IMR-90 (cell line): ENCODE measurements around the gene MTLN. TPM values are rescaled to one million over a fixed set of nuclear protein-coding genes. Genes with fewer than 3 reads are reported as not detected.

Experiments
- ATAC-seq: fragments of 200-7000 bp; cut with Tn5 transposase; 2 replicates; pipeline ENCODE4 v1.9.1; 2020; ENCODE audit warnings: low read depth, mild to moderate bottlenecking, moderate library complexity
- BruUV-seq: library from RNA; stranded (reverse); fragments of 400-500 nt; replicated peaks from 2 replicates; lab custom pipeline; 2021; lab: Mats Ljungman, UMichigan
- CTCF ChIA-PET: fragments of 300-600 bp; formaldehyde crosslinking; extraction: SDS; loops from one replicate; lab custom pipeline; 2021; ENCODE audit warnings: antibody characterized with exemption; lab: Yijun Ruan, JAX
- POLR2A ChIA-PET: fragments of 300-600 bp; sonication (Branson Sonifier 250); formaldehyde crosslinking; loops from one replicate; lab custom pipeline; 2022; ENCODE audit warnings: antibody characterized with exemption; ENCODE audit not compliant: unreplicated experiment; lab: Charles Lee
- DNase-seq: peaks from one replicate; pipeline ENCODE4 v3.0.0; 2013
- H2AFZ ChIP-seq: replicated peaks from 2 replicates; pipeline ENCODE3; 2013; ENCODE audit warnings: low read length, mild to moderate bottlenecking; ENCODE audit not compliant: poor library complexity
- H2AK5ac ChIP-seq: 2 replicates; pipeline ENCODE4 v1.6.1; 2013; ENCODE audit warnings: low read depth, low read length, inconsistent platforms
- H2AK9ac ChIP-seq: replicated peaks from 2 replicates; pipeline ENCODE3; 2013; ENCODE audit warnings: mild to moderate bottlenecking, low read depth, low read length, moderate library complexity; ENCODE audit not compliant: poor library complexity
- H2BK120ac ChIP-seq: 2 replicates; pipeline ENCODE4 v1.6.1; 2013; ENCODE audit warnings: low read depth, low read length, inconsistent platforms
- H2BK15ac ChIP-seq: 3 replicates; pipeline ENCODE4 v1.6.1; 2013; ENCODE audit warnings: low read depth, low read length, inconsistent platforms
- H2BK20ac ChIP-seq: 2 replicates; pipeline ENCODE4 v1.6.1; 2013; ENCODE audit warnings: low read depth, mild to moderate bottlenecking, inconsistent platforms, low read length, moderate library complexity
- H2BK5ac ChIP-seq: 2 replicates; pipeline ENCODE4 v1.6.1; 2013; ENCODE audit warnings: mild to moderate bottlenecking, low read depth, low read length, inconsistent platforms; ENCODE audit not compliant: poor library complexity, severe bottlenecking
- H3K14ac ChIP-seq: replicated peaks from 2 replicates; pipeline ENCODE4 v1.6.1; 2013; ENCODE audit warnings: low read depth, low read length, inconsistent platforms
- H3K18ac ChIP-seq: 2 replicates; pipeline ENCODE4 v1.6.1; 2013; ENCODE audit warnings: low read depth, low read length, control low read depth
- H3K23ac ChIP-seq: 2 replicates; pipeline ENCODE4 v1.6.1; 2013; ENCODE audit warnings: low read depth, low read length, inconsistent platforms
- H3K27ac ChIP-seq: 2 replicates; pipeline ENCODE4 v1.5.1; 2013; ENCODE audit warnings: mild to moderate bottlenecking, control low read depth, low read length; ENCODE audit not compliant: insufficient read depth
- H3K27me3 ChIP-seq: 2 replicates; pipeline ENCODE4 v1.6.1; 2013; ENCODE audit warnings: low read length; ENCODE audit not compliant: control insufficient read depth, insufficient read depth
- H3K36me3 ChIP-seq: 2 replicates; pipeline ENCODE4 v1.6.1; 2013; ENCODE audit warnings: low read length, mixed read lengths; ENCODE audit not compliant: control insufficient read depth, insufficient read depth
- H3K4ac ChIP-seq: 2 replicates; pipeline ENCODE4 v1.6.1; 2013; ENCODE audit warnings: low read depth, low read length, inconsistent platforms
- H3K4me1 ChIP-seq: 2 replicates; pipeline ENCODE4 v1.6.1; 2013; ENCODE audit warnings: low read length, mixed read lengths; ENCODE audit not compliant: control insufficient read depth, insufficient read depth
- H3K4me2 ChIP-seq: 2 replicates; pipeline ENCODE4 v1.6.1; 2013; ENCODE audit warnings: low read depth, mild to moderate bottlenecking, control low read depth, low read length, moderate library complexity
- H3K4me3 ChIP-seq: 2 replicates; pipeline ENCODE4 v1.5.1; 2013; ENCODE audit warnings: low read depth, mild to moderate bottlenecking, control low read depth, low read length, moderate library complexity; ENCODE audit not compliant: insufficient read depth
- H3K56ac ChIP-seq: 2 replicates; pipeline ENCODE4 v1.6.1; 2013; ENCODE audit warnings: low read length, inconsistent platforms; ENCODE audit not compliant: insufficient read depth; ENCODE audit errors: extremely low read depth
- H3K79me1 ChIP-seq, 2 experiments: 2 replicates each; pipeline ENCODE4 v1.6.1; 2013; ENCODE audit warnings: low read length in 2 of 2, inconsistent platforms in 1 of 2, low read depth in 1 of 2
- H3K9ac ChIP-seq: 2 replicates; pipeline ENCODE4 v1.6.1; 2013; ENCODE audit warnings: low read depth, low read length, control low read depth
- H3K9me1 ChIP-seq: 2 replicates; pipeline ENCODE4 v1.6.1; 2013; ENCODE audit warnings: low read length, inconsistent platforms; ENCODE audit not compliant: insufficient read depth
- H3K9me3 ChIP-seq: 2 replicates; pipeline ENCODE4 v1.6.1; 2013; ENCODE audit warnings: low read length; ENCODE audit not compliant: control insufficient read depth, insufficient read depth
- H4K20me1 ChIP-seq: 2 replicates; pipeline ENCODE4 v1.6.1; 2013; ENCODE audit warnings: low read length, inconsistent platforms; ENCODE audit not compliant: insufficient read depth
- H4K5ac ChIP-seq: 2 replicates; pipeline ENCODE4 v1.6.1; 2013; ENCODE audit warnings: mild to moderate bottlenecking, low read depth, low read length, control low read depth
- H4K8ac ChIP-seq, 2 experiments: 2 replicates each; pipeline ENCODE4 v1.6.1; 2013; ENCODE audit warnings: low read depth in 2 of 2, low read length in 2 of 2, control low read depth in 1 of 2, inconsistent platforms in 1 of 2
- H4K91ac ChIP-seq: 2 replicates; pipeline ENCODE4 v1.6.1; 2013; ENCODE audit warnings: low read depth, low read length, inconsistent platforms; ENCODE audit not compliant: insufficient read depth
- CHD1 ChIP-seq: IDR thresholded peaks from 2 replicates; pipeline ENCODE4 v1.6.1; 2012; ENCODE audit warnings: low read depth, low read length, improper control_type of control experiment
- ELK1 ChIP-seq: fragments of 150-350 bp; IDR thresholded peaks from 2 replicates; pipeline ENCODE4 v1.6.1; 2016; ENCODE audit warnings: low read depth, mild to moderate bottlenecking, low read length, moderate library complexity, borderline replicate concordance
- FOS ChIP-seq: fragments of 150-350 bp; IDR thresholded peaks from 2 replicates; pipeline ENCODE4 v1.6.1; 2016; ENCODE audit warnings: low read depth, low read length
- MAFK ChIP-seq: IDR thresholded peaks from 2 replicates; pipeline ENCODE4 v1.6.1; 2012; ENCODE audit warnings: low read depth, low read length, improper control_type of control experiment
- MAZ ChIP-seq: IDR thresholded peaks from 2 replicates; pipeline ENCODE4 v1.6.1; 2012; ENCODE audit warnings: low read depth, mild to moderate bottlenecking, low read length, improper control_type of control experiment, moderate library complexity, borderline replicate concordance
- NFE2L2 ChIP-seq: fragments of 150-350 bp; IDR thresholded peaks from 2 replicates; pipeline ENCODE4 v1.6.1; 2016; ENCODE audit warnings: low read depth, mild to moderate bottlenecking, low read length
- POLR2A ChIP-seq: IDR thresholded peaks from 2 replicates; pipeline ENCODE4 v1.6.1; 2012; ENCODE audit warnings: mild to moderate bottlenecking, low read depth, low read length
- RAD21 ChIP-seq: IDR thresholded peaks from 2 replicates; pipeline ENCODE4 v1.6.1; 2012; ENCODE audit warnings: low read length, improper control_type of control experiment
- RFX5 ChIP-seq: IDR thresholded peaks from 2 replicates; pipeline ENCODE4 v1.8.0; 2012; ENCODE audit warnings: low read depth, mild to moderate bottlenecking, low read length, moderate library complexity
- SMC3 ChIP-seq: fragments of 150-350 bp; IDR thresholded peaks from 2 replicates; pipeline ENCODE4 v1.6.1; 2016; ENCODE audit warnings: low read depth, mild to moderate bottlenecking, antibody characterized with exemption, low read length, moderate library complexity
- USF2 ChIP-seq: fragments of 150-350 bp; IDR thresholded peaks from 2 replicates; pipeline ENCODE4 v1.6.1; 2017; ENCODE audit warnings: mild to moderate bottlenecking, antibody characterized with exemption, low read length, low read depth
- WGBS, 2 experiments: methylation state at CpG; one replicate each; pipeline versions ENCODE4 v1.1.5 to v1.1.7; 2013; ENCODE audit warnings: missing lambda C conversion rate in 2 of 2; ENCODE audit not compliant: insufficient read length in 1 of 2; ENCODE audit errors: extremely low coverage in 2 of 2; 5-methylcytosine and 5-hydroxymethylcytosine counted together
- dilution Hi-C: fragments of 300-500 bp; cut with HindIII; formaldehyde crosslinking; loops from one replicate; pipeline ENCODE4 v1.14.3; 2018; ENCODE audit warnings: low sequenced_read_pairs; ENCODE audit not compliant: unreplicated experiment
- in situ Hi-C: fragments of 300-500 bp; cut with MboI; formaldehyde crosslinking; loops from 3 replicates; pipeline ENCODE4 v1.14.3; 2019; ENCODE audit warnings: low sequenced_read_pairs, inconsistent platforms, mixed read lengths
- intact Hi-C: fragments of 100-400 bp; cut with micrococcal nuclease; formaldehyde crosslinking; loops from 2 replicates; pipeline ENCODE4 v1.10.0; 2022
- polyA plus RNA-seq, 3 experiments: library from polyadenylated mRNA; depleted of rRNA; stranded (reverse); fragments of >200 nt; gene quantifications; 2 replicates each; pipeline ENCODE4 v1.2.3, GENCODE V29; 2012; ENCODE audit warnings: low replicate concordance in 1 of 3
- total RNA-seq: library from RNA; depleted of rRNA; stranded (reverse); fragments of >200 nt; gene quantifications from 2 replicates; pipeline ENCODE4 v1.2.3, GENCODE V29; 2012
- TF ChIP-seq, protein P1 (sequence below): conservative IDR thresholded peaks from 2 replicates; pipeline ENCODE4 v1.5.1; 2012; ENCODE audit warnings: mild to moderate bottlenecking, low read depth, low read length, improper control_type of control experiment

The MTLN gene
- total and polyA plus RNA-seq, 2 of the 4 experiments (the other 2 are of a cell fraction): 13.5 to 14.5 TPM

GRCh38 chr2:110204408-110205385 lies 7.7 kb downstream of the MTLN start, which contains the start of gene NPHP1 (continued):
- TF ChIP-seq MAFK: no peak

- Histone ChIP-seq H3K14ac (no peak overlapping the region), H2BK120ac (no peak overlapping the region), H2AK5ac (no peak overlapping the region), H3K23ac (no peak overlapping the region), H3K36me3 (no peaks in the 10 kb centered on the region), H3K4me2 (no peak overlapping the region), H3K27me3 (no peaks in the 10 kb centered on the region), H2BK15ac (no peak overlapping the region), H2AFZ (no peak overlapping the region), H2AK9ac (no peak overlapping the region), H3K9me1 (no peaks in the 10 kb centered on the region), H3K9me3 (no peaks in the 10 kb centered on the region), H3K27ac (no peak overlapping the region), H2BK20ac (no peak overlapping the region), H4K5ac (no peak overlapping the region), H3K79me1 (no peaks in the 10 kb centered on the region), H2BK5ac (no peak overlapping the region), H3K4ac (no peak overlapping the region), H3K56ac (no peak overlapping the region), H3K9ac (no peak overlapping the region), H3K4me1 (no peaks in the 10 kb centered on the region), H4K91ac (no peak overlapping the region), H3K4me3 (no peak overlapping the region), H3K18ac (no peak overlapping the region), H4K8ac (no peak overlapping the region), H4K20me1 (no peaks in the 10 kb centered on the region)
- TF ChIP-seq SMC3 (no peak), USF2 (no peak), MAFK (no peak), MAZ (no peak), ELK1 (no peak), POLR2A (no peak), FOS (no peak), RAD21 (no peak), NFE2L2 (no peak), RFX5 (no peak), CHD1 (no peak)
- TF ChIP-seq, protein P1, sequence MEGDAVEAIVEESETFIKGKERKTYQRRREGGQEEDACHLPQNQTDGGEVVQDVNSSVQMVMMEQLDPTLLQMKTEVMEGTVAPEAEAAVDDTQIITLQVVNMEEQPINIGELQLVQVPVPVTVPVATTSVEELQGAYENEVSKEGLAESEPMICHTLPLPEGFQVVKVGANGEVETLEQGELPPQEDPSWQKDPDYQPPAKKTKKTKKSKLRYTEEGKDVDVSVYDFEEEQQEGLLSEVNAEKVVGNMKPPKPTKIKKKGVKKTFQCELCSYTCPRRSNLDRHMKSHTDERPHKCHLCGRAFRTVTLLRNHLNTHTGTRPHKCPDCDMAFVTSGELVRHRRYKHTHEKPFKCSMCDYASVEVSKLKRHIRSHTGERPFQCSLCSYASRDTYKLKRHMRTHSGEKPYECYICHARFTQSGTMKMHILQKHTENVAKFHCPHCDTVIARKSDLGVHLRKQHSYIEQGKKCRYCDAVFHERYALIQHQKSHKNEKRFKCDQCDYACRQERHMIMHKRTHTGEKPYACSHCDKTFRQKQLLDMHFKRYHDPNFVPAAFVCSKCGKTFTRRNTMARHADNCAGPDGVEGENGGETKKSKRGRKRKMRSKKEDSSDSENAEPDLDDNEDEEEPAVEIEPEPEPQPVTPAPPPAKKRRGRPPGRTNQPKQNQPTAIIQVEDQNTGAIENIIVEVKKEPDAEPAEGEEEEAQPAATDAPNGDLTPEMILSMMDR: no peak
- dilution Hi-C loops: no loop called here
- intact Hi-C loops: no loop called here
- CTCF ChIA-PET: no interaction called here
- no TSS peak for BruUV-seq
- ATAC-seq: no peak
- in situ Hi-C loops: no loop called here
- POLR2A ChIA-PET: no interaction called here
- 100% methylated on average over 1 of the region's 3 CpGs; no CpG with 5 or more reads in 1 of the 2 experiments for WGBS, 2 experiments
- DNase-seq: no peak
Observed at GRCh38 chr2:110198016-110198415, 14.3 kb downstream of the MTLN start.
